ENCODE results near the gene LDLRAD4. TPM values are rescaled to one million over a fixed set of nuclear protein-coding genes. Genes with fewer than 3 reads are reported as not detected.

Gene LDLRAD4
- polyA plus RNA-seq, 1 of the 3 experiments (the other 2 are of a cell fraction), result 0.16 TPM

DNA sequence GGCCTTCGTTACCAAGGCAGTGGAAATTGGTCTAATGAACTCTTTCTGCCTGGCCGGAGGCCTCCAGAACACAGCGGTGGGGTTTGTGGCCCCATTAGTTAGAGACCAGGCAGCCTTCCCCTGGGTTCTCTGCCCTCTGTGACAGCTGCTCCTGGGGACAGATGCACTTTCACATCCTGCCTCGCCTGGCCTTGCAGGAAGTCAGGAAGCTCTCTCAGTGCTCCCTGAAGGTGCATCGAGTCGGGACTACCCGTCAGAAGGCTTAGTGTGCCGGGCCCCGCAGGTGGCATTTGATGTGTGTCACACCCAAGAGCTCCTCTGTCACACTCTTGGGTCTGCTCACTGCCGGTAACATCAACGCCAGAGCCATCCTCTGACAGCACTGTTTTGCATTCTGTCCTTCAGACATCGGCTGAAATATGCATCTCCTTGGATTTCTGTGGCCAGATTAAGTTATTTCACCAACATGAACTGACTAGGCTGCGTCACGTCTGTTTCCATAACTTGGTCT, 158.3 kb downstream of the LDLRAD4 start:
- Histone ChIP-seq H4K20me1 (ENCODE audit: insufficient read depth) (no peaks in the 10 kb centered on the region), H3K4me3 (ENCODE audit: low read depth in 2 of 2, low read length in 1 of 2) (no peak overlapping the region), H3K79me2 (ENCODE audit: insufficient read depth) (no peaks in the 10 kb centered on the region), H3K36me3 (replicated peaks in 1 of 2; ENCODE audit: control insufficient read depth in 1 of 2, insufficient read depth in 2 of 2, low read length in 1 of 2) (no peaks in the 10 kb centered on the region), H3K4me1 (ENCODE audit: control insufficient read depth in 1 of 2, insufficient read depth in 2 of 2, low read depth in 1 of 2, low read length in 1 of 2) (peaks cover 15 to 82% of the 10 kb centered on the region in 2 experiments), H3K9me2 (no peaks in the 10 kb centered on the region), H3K4me2 (no peak overlapping the region), H3K27me3 (ENCODE audit: insufficient read depth) (no peaks in the 10 kb centered on the region), H3K27ac (ENCODE audit: low read depth in 2 of 2, low read length in 1 of 2) (no peak overlapping the region; a peak in 1 of 4 replicates), H3K9ac (no peak overlapping the region), H3K9me3 (no peaks in the 10 kb centered on the region), H3F3A (replicated peaks; ENCODE audit: insufficient read depth) (peaks cover 13% of the 10 kb centered on the region), H2AFZ (ENCODE audit: low read depth) (no peak overlapping the region)
- 99% methylated on average over 10 of the region's 14 CpGs for WGBS (ENCODE audit: low lambda C conversion rate)
- no peak for DNase-seq
- TF ChIP-seq, protein P1, sequence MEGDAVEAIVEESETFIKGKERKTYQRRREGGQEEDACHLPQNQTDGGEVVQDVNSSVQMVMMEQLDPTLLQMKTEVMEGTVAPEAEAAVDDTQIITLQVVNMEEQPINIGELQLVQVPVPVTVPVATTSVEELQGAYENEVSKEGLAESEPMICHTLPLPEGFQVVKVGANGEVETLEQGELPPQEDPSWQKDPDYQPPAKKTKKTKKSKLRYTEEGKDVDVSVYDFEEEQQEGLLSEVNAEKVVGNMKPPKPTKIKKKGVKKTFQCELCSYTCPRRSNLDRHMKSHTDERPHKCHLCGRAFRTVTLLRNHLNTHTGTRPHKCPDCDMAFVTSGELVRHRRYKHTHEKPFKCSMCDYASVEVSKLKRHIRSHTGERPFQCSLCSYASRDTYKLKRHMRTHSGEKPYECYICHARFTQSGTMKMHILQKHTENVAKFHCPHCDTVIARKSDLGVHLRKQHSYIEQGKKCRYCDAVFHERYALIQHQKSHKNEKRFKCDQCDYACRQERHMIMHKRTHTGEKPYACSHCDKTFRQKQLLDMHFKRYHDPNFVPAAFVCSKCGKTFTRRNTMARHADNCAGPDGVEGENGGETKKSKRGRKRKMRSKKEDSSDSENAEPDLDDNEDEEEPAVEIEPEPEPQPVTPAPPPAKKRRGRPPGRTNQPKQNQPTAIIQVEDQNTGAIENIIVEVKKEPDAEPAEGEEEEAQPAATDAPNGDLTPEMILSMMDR (IDR thresholded peaks at IDR 0.05), result no peak
- TF ChIP-seq RAD21 (IDR thresholded peaks at IDR 0.05; ENCODE audit: low read length), result no peak
- TF ChIP-seq, protein P2, sequence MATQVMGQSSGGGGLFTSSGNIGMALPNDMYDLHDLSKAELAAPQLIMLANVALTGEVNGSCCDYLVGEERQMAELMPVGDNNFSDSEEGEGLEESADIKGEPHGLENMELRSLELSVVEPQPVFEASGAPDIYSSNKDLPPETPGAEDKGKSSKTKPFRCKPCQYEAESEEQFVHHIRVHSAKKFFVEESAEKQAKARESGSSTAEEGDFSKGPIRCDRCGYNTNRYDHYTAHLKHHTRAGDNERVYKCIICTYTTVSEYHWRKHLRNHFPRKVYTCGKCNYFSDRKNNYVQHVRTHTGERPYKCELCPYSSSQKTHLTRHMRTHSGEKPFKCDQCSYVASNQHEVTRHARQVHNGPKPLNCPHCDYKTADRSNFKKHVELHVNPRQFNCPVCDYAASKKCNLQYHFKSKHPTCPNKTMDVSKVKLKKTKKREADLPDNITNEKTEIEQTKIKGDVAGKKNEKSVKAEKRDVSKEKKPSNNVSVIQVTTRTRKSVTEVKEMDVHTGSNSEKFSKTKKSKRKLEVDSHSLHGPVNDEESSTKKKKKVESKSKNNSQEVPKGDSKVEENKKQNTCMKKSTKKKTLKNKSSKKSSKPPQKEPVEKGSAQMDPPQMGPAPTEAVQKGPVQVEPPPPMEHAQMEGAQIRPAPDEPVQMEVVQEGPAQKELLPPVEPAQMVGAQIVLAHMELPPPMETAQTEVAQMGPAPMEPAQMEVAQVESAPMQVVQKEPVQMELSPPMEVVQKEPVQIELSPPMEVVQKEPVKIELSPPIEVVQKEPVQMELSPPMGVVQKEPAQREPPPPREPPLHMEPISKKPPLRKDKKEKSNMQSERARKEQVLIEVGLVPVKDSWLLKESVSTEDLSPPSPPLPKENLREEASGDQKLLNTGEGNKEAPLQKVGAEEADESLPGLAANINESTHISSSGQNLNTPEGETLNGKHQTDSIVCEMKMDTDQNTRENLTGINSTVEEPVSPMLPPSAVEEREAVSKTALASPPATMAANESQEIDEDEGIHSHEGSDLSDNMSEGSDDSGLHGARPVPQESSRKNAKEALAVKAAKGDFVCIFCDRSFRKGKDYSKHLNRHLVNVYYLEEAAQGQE (IDR thresholded peaks at IDR 0.05; ENCODE audit: low read depth, low read length), result no peak
- TF ChIP-seq EZH2phosphoT487 (IDR thresholded peaks at IDR 0.05; ENCODE audit: borderline replicate concordance, low read depth), result no peak
- TF ChIP-seq RXRA (IDR thresholded peaks at IDR 0.05; ENCODE audit: borderline replicate concordance, low read depth), result no peak
- no peak for TF ChIP-seq SIN3A (IDR thresholded peaks at IDR 0.05; ENCODE audit: borderline replicate concordance, low read depth, low read length)
- no peak for TF ChIP-seq ELF1 (IDR thresholded peaks at IDR 0.05)
- no peak for TF ChIP-seq FOXJ3 (CRISPR knock-in tag; IDR thresholded peaks at IDR 0.05)
- no peak for TF ChIP-seq MEF2A (IDR thresholded peaks at IDR 0.05; ENCODE audit: borderline replicate concordance, low read depth)
- TF ChIP-seq TAF1 (IDR thresholded peaks at IDR 0.05; ENCODE audit: borderline replicate concordance, low read depth, low read length), result no peak
- CTCF ChIA-PET, result no interaction called here
- POLR2A ChIA-PET, result no interaction called here

DNA sequence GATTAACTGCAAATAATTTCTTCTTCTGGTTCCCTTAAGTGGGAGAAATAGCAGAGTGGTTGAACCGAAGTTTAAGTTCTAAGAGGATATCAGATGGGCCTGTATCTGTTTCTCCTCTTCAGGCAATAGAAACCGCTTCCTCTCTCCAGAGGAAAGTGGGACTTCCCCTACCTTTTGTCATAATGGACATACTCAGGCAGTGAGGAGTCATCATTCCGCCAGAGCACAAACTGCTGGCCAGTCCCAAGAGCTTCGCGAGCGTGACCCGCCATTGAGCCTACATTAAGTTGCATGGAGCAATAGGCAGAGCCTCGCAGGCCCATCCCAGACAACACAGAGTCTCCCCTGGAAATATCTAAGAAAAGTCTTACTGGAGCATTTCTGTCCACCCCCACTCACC, 158.9 kb downstream of the LDLRAD4 start:
- DNase-seq, result no peak
- Histone ChIP-seq H3F3A (replicated peaks; ENCODE audit: insufficient read depth) (peaks cover 13% of the 10 kb centered on the region), H3K4me2 (no peak overlapping the region), H4K20me1 (ENCODE audit: insufficient read depth) (no peaks in the 10 kb centered on the region), H3K36me3 (replicated peaks in 1 of 2; ENCODE audit: control insufficient read depth in 1 of 2, insufficient read depth in 2 of 2, low read length in 1 of 2) (no peaks in the 10 kb centered on the region), H3K9me3 (no peaks in the 10 kb centered on the region), H3K79me2 (ENCODE audit: insufficient read depth) (no peaks in the 10 kb centered on the region), H3K27ac (ENCODE audit: low read depth in 2 of 2, low read length in 1 of 2) (no peak overlapping the region; a peak in 1 of 4 replicates), H3K9me2 (no peaks in the 10 kb centered on the region), H3K4me3 (ENCODE audit: low read depth in 2 of 2, low read length in 1 of 2) (no peak overlapping the region), H3K27me3 (ENCODE audit: insufficient read depth) (no peaks in the 10 kb centered on the region), H3K4me1 (ENCODE audit: control insufficient read depth in 1 of 2, insufficient read depth in 2 of 2, low read depth in 1 of 2, low read length in 1 of 2) (peaks cover 15 to 80% of the 10 kb centered on the region in 2 experiments), H3K9ac (no peak overlapping the region), H2AFZ (ENCODE audit: low read depth) (no peak overlapping the region)
- ChIA-PET CTCF (no interaction called here), POLR2A (no interaction called here)
- WGBS (ENCODE audit: low lambda C conversion rate), result 93% methylated on average over 5 of the region's 8 CpGs
- TF ChIP-seq RAD21 (IDR thresholded peaks at IDR 0.05; ENCODE audit: low read length), result no peak
- TF ChIP-seq, protein P3, sequence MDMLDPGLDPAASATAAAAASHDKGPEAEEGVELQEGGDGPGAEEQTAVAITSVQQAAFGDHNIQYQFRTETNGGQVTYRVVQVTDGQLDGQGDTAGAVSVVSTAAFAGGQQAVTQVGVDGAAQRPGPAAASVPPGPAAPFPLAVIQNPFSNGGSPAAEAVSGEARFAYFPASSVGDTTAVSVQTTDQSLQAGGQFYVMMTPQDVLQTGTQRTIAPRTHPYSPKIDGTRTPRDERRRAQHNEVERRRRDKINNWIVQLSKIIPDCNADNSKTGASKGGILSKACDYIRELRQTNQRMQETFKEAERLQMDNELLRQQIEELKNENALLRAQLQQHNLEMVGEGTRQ (IDR thresholded peaks at IDR 0.05; ENCODE audit: borderline replicate concordance, low read depth, low read length), result no peak
- TF ChIP-seq, protein P4, sequence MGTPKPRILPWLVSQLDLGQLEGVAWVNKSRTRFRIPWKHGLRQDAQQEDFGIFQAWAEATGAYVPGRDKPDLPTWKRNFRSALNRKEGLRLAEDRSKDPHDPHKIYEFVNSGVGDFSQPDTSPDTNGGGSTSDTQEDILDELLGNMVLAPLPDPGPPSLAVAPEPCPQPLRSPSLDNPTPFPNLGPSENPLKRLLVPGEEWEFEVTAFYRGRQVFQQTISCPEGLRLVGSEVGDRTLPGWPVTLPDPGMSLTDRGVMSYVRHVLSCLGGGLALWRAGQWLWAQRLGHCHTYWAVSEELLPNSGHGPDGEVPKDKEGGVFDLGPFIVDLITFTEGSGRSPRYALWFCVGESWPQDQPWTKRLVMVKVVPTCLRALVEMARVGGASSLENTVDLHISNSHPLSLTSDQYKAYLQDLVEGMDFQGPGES (IDR thresholded peaks at IDR 0.05; ENCODE audit: low read depth, low read length), result no peak

Data from SK-N-SH (cell line).